Measurements from ENCODE around the gene ERGIC1.
"Not testable (repeated sequence)": the region's sequence is repeated elsewhere in the genome, so short reads cannot be mapped to it uniquely, and the experiment has no call there.

The ERGIC1 gene

DNA sequence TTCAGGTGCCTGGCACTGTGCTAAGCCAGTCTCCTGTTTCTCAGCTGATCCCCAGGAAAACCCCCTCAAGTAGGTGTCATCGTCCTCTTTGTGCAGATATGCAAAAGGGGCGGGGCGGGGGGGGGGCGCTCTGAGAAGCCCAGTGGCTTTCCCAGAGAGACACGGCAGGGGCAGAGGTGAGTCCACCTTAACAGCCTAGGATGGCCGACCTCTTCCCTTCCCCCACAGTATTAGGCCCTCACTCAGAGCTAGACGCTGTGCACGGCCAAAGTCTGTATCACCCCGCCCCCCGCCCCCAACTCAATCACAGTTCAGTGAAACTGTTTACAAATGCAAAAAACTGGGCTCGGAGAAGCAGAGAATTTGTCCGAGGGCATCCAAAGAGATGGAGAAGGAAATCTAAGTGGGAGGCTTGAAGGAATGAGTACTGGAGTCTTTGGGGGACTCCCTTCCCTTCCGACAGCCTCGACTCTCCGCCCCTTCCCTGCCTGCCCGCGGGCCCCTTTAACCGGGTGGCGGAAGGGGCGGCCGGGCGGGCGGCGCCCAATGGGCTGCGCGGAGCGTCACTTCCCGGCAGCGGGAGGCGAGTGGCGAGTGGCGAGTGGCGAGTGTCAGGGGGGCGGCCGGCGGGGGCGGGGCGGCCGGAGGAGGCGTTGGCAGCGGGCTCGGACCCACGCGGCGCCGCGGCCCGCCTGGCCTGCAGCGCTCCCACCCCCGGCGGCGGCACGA, at the start of gene ERGIC1:
Gene ERGIC1, plus strand, starts transcription at position 566 of the 729 bp plus-strand sequence. Its CDS starts 163 bp downstream, at position 729.
- H3K27ac ChIP-seq: peak within 1 kb of the TSS; percentile 96
- TF ChIP-seq, protein P1, sequence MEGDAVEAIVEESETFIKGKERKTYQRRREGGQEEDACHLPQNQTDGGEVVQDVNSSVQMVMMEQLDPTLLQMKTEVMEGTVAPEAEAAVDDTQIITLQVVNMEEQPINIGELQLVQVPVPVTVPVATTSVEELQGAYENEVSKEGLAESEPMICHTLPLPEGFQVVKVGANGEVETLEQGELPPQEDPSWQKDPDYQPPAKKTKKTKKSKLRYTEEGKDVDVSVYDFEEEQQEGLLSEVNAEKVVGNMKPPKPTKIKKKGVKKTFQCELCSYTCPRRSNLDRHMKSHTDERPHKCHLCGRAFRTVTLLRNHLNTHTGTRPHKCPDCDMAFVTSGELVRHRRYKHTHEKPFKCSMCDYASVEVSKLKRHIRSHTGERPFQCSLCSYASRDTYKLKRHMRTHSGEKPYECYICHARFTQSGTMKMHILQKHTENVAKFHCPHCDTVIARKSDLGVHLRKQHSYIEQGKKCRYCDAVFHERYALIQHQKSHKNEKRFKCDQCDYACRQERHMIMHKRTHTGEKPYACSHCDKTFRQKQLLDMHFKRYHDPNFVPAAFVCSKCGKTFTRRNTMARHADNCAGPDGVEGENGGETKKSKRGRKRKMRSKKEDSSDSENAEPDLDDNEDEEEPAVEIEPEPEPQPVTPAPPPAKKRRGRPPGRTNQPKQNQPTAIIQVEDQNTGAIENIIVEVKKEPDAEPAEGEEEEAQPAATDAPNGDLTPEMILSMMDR (conservative IDR thresholded peaks at IDR 0.05): no peak

DNA sequence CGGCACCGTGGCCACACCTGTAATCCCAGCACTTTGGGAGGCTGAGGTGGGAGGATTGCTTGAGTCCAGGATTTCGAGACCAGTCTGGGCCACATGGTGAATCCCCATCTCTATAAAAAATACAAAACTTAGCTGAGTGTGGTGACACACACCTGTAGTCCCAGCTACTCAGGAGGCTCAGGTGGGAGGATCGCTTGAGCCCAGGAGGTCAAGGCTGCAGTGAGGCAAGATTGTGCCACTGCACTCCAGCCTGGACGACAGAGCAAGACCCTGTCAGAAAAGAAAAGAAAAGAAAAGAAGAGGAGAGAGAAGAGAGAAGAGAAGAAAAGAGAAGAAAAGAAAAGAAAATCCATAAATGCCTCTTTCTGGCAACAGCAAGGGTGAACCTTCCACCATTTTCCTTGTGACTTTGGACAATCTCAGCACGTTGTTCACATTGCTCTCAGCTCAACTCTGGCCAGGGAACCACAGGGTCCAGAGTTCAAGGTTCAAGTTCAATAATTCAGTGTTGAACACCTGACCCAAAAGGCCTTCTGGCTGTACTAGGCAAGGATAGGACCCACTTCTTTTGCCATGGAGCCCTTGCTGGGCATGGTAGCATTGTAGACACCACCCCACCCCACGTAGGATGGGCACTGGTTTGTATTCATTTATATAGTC, 48.5 kb upstream of the ERGIC1 start:
- TF ChIP-seq, protein P1 (conservative IDR thresholded peaks at IDR 0.05): no peak
- H3K27ac ChIP-seq: no peak overlapping the region

GRCh38 chr5:172786736-172787462, 47.2 kb upstream of the ERGIC1 start:
- H3K27ac ChIP-seq: no peak overlapping the region
- TF ChIP-seq, protein P1 (conservative IDR thresholded peaks at IDR 0.05): no peak

DNA sequence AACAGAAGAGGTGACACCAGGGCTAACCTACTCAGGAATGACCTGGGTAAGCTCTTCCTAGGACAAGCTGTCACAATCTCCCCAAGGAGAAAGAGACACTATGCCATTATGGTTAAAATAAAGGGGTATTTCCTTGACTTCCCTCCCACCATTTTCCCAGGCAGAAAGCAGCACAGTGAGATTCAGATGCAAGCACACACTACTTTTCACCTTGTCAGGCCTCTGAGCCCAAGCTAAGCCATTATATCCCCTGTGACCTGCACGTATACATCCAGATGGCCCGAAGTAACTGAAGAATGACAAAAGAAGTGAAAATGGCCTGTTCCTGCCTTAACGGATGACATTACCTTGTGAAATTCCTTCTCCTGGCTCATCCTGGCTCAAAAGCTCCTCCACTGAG, 46.5 kb upstream of the ERGIC1 start:
- not testable (repeated sequence) for H3K27ac ChIP-seq

GRCh38 chr5:172788771-172789686, 45.0 kb upstream of the ERGIC1 start:
- TF ChIP-seq, protein P1 (conservative IDR thresholded peaks at IDR 0.05): no peak
- H3K27ac ChIP-seq: no peak overlapping the region

GRCh38 chr5:172789687-172790495, 44.2 kb upstream of the ERGIC1 start:
- H3K27ac ChIP-seq: no peak overlapping the region
- TF ChIP-seq, protein P1 (conservative IDR thresholded peaks at IDR 0.05): no peak

DNA sequence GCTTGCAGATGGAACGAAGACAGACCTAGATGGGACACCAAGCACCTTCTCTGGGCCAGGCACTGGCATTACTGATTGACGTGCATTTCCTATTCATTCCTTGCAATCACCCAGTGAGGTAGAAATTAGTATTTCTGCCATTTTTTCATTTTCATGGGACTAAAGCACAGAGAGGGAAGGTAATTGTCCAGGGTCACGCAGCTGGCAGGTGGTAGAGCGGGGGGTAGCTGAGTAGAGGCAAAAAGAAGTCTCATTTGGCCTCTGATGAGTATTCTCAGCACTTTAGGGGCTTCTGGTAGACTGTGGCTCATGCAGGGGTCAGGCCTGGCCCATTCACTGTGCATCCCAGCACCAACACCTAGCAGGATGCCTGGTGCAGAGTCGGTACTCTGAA, 43.6 kb upstream of the ERGIC1 start:
- TF ChIP-seq, protein P1 (conservative IDR thresholded peaks at IDR 0.05): no peak
- no peak overlapping the region for H3K27ac ChIP-seq

Measured in VCaP (cell line).